ENCODE results near the gene TCF12. TPM values are rescaled to one million over a fixed set of nuclear protein-coding genes. Genes with fewer than 3 reads are reported as not detected.

Gene TCF12
- total RNA-seq, 3 donors from 2014 or later (not counting 1 experiment from before 2014, with no cell fraction given), result 84.1 to 111 (median 107) TPM

DNA sequence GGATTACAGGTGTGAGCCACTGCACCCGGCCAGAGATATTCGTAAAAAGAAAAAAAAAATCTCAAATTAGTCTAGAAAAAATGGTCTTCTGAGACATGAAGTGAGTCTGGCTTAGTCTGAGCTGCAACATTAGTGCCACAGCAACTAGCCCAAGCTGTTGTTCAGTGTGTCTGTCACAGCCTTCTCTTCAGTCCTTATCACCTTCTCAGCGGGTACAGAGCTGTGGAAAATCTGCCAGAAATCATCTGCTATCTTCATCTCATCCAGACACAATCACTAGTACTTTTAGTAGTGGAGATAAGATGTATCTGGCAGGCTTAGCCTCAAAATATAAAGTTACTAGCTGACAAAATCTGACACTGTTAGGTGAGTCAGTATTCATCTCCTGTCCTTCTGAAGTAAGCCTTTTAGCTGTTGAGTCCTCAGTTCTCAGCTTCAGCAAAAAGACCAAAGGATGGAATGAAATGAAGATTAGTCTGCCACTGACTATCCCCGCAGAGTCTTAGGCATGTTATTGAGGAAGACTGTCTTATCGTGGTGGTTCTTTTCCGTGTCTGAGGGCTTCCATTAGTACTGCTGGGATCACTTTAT lies 337.4 kb downstream of the TCF12 start:
- no peak overlapping the region for H3K27ac Mint-ChIP-seq
- TF ChIP-seq, protein P1, sequence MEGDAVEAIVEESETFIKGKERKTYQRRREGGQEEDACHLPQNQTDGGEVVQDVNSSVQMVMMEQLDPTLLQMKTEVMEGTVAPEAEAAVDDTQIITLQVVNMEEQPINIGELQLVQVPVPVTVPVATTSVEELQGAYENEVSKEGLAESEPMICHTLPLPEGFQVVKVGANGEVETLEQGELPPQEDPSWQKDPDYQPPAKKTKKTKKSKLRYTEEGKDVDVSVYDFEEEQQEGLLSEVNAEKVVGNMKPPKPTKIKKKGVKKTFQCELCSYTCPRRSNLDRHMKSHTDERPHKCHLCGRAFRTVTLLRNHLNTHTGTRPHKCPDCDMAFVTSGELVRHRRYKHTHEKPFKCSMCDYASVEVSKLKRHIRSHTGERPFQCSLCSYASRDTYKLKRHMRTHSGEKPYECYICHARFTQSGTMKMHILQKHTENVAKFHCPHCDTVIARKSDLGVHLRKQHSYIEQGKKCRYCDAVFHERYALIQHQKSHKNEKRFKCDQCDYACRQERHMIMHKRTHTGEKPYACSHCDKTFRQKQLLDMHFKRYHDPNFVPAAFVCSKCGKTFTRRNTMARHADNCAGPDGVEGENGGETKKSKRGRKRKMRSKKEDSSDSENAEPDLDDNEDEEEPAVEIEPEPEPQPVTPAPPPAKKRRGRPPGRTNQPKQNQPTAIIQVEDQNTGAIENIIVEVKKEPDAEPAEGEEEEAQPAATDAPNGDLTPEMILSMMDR (IDR thresholded peaks at IDR 0.05), result no peak
- no peaks in the 10 kb centered on the region for H3K27me3 Mint-ChIP-seq (ENCODE audit: low read depth in 2 of 2)
- DNase-seq (no peak), ATAC-seq (no peak)
- H3K36me3 ChIP-seq (ENCODE audit: control insufficient read depth, insufficient read depth, low read length), result peaks cover 15% of the 10 kb centered on the region
- intact Hi-C loops (cut with micrococcal nuclease), result no loop called here
- H3K9me3 ChIP-seq (ENCODE audit: control insufficient read depth, insufficient read depth, low read length), result no peaks in the 10 kb centered on the region
- H3K27me3 ChIP-seq (ENCODE audit: control insufficient read depth, insufficient read depth, low read length), result no peaks in the 10 kb centered on the region
- no peaks in the 10 kb centered on the region for H3K4me1 ChIP-seq (ENCODE audit: control insufficient read depth, insufficient read depth, low read length)
- no peaks in the 10 kb centered on the region for H3K36me3 Mint-ChIP-seq
- no peak overlapping the region for H3K4me3 Mint-ChIP-seq
- H3K4me1 Mint-ChIP-seq, result no peaks in the 10 kb centered on the region
- no peak overlapping the region for H3K27ac ChIP-seq (ENCODE audit: low read length)
- 100% methylated on average over 5 of the region's 6 CpGs for WGBS (ENCODE audit: insufficient coverage)
- no peaks in the 10 kb centered on the region for H3K9me3 Mint-ChIP-seq
- no peak overlapping the region for H3K4me3 ChIP-seq (ENCODE audit: low read length)

DNA sequence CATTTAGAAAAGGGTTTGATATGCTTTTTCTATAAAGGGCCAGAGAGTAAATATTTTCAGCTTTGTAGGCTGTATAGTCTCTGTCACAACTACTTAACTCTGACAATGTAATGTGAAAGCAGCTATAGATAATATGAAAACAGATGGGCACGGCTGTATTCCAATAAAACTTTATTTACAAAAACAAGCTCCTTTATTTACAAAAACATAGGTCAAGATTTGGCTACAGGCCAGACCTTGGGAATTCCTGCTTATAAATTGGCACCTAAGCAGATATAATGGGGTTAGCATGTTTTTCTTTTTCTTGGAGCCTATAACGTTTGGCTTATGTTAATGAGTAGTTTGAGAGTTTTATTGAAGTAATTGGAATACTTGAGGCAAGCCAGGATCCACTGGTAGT lies 338.5 kb downstream of the TCF12 start:
- no peak overlapping the region for H3K27ac ChIP-seq (ENCODE audit: low read length)
- no peak overlapping the region for H3K4me3 ChIP-seq (ENCODE audit: low read length)
- WGBS (ENCODE audit: insufficient coverage), result 94% methylated on average over 1 of the region's 2 CpGs
- Mint-ChIP-seq H3K27ac (no peak overlapping the region), H3K9me3 (no peaks in the 10 kb centered on the region), H3K4me3 (no peak overlapping the region), H3K36me3 (no peaks in the 10 kb centered on the region), H3K4me1 (no peaks in the 10 kb centered on the region), H3K27me3 (ENCODE audit: low read depth in 2 of 2) (no peaks in the 10 kb centered on the region)
- ATAC-seq (no peak), DNase-seq (no peak)
- no peaks in the 10 kb centered on the region for H3K27me3 ChIP-seq (ENCODE audit: control insufficient read depth, insufficient read depth, low read length)
- H3K36me3 ChIP-seq (ENCODE audit: control insufficient read depth, insufficient read depth, low read length), result peaks cover 15% of the 10 kb centered on the region
- intact Hi-C loops (cut with micrococcal nuclease), result no loop called here
- no peaks in the 10 kb centered on the region for H3K9me3 ChIP-seq (ENCODE audit: control insufficient read depth, insufficient read depth, low read length)
- no peaks in the 10 kb centered on the region for H3K4me1 ChIP-seq (ENCODE audit: control insufficient read depth, insufficient read depth, low read length)
- TF ChIP-seq, protein P1 (IDR thresholded peaks at IDR 0.05), result no peak

DNA sequence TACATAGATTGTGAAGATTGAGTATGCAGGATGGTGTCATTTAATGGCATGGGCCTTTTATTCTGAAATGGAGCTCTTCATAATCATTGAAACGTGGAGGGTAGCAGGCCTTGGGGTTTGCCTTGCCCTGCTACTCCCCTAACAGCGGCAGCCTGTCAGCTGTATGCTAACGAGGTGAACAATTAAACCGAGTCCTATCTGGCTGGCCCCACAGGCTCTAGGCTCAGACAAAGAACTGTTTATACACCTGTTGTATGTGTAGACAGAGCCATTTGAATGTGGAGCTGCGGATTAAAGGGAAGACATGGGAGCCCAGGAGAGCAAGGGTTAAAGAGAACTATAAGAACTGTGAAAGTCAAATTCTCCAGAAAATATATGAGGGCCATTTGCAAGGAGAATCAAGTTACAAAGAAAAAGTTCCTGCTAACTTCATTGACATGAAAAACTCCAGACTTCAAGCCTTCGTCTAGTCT lies 341.2 kb downstream of the TCF12 start:
- Histone ChIP-seq H3K9me3 (ENCODE audit: control insufficient read depth, insufficient read depth, low read length) (no peaks in the 10 kb centered on the region), H3K27me3 (ENCODE audit: control insufficient read depth, insufficient read depth, low read length) (no peaks in the 10 kb centered on the region), H3K4me1 (ENCODE audit: control insufficient read depth, insufficient read depth, low read length) (no peaks in the 10 kb centered on the region), H3K27ac (ENCODE audit: low read length) (no peak overlapping the region), H3K36me3 (ENCODE audit: control insufficient read depth, insufficient read depth, low read length) (peaks cover 23% of the 10 kb centered on the region), H3K4me3 (ENCODE audit: low read length) (no peak overlapping the region)
- no peaks in the 10 kb centered on the region for H3K9me3 Mint-ChIP-seq
- DNase-seq (no peak), ATAC-seq (no peak)
- no peaks in the 10 kb centered on the region for H3K27me3 Mint-ChIP-seq (ENCODE audit: low read depth in 2 of 2)
- 81% methylated on average over 5 of the region's 6 CpGs for WGBS (ENCODE audit: insufficient coverage)
- TF ChIP-seq, protein P1 (IDR thresholded peaks at IDR 0.05), result no peak
- H3K4me3 Mint-ChIP-seq, result no peak overlapping the region
- no peaks in the 10 kb centered on the region for H3K36me3 Mint-ChIP-seq
- H3K4me1 Mint-ChIP-seq, result no peaks in the 10 kb centered on the region
- H3K27ac Mint-ChIP-seq, result no peak overlapping the region
- intact Hi-C loops (cut with micrococcal nuclease), result no loop called here

DNA sequence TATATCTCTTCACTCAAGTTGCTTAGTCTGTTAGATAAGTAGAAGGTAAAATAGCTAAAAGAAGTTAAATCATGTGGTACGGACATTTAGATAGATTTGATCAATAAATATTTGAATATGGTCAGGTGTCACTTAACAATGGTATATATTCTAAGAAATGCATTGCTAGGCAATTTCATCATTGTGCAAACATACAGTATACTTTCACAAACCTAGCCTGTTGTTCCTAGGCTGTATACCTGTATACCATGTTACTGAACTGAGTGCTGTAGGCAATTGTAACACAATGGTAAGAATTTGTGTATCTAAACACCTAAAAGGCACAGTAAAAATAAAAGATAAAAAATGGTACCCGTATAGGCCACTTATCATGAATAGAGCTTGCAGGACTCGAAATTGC lies 345.1 kb downstream of the TCF12 start:
- H3K36me3 Mint-ChIP-seq, result no peaks in the 10 kb centered on the region
- Histone ChIP-seq H3K36me3 (ENCODE audit: control insufficient read depth, insufficient read depth, low read length) (peaks cover 20% of the 10 kb centered on the region), H3K27ac (ENCODE audit: low read length) (no peak overlapping the region), H3K4me3 (ENCODE audit: low read length) (no peak overlapping the region), H3K9me3 (ENCODE audit: control insufficient read depth, insufficient read depth, low read length) (no peaks in the 10 kb centered on the region), H3K4me1 (ENCODE audit: control insufficient read depth, insufficient read depth, low read length) (no peaks in the 10 kb centered on the region), H3K27me3 (ENCODE audit: control insufficient read depth, insufficient read depth, low read length) (no peaks in the 10 kb centered on the region)
- DNase-seq (no peak), ATAC-seq (no peak)
- intact Hi-C loops (cut with micrococcal nuclease), result no loop called here
- 100% methylated on average over 3 of the region's 3 CpGs for WGBS (ENCODE audit: insufficient coverage)
- peaks cover 0 to 5% of the 10 kb centered on the region in 2 donors for H3K4me1 Mint-ChIP-seq
- no peaks in the 10 kb centered on the region for H3K9me3 Mint-ChIP-seq
- H3K27me3 Mint-ChIP-seq (ENCODE audit: low read depth in 2 of 2), result no peaks in the 10 kb centered on the region
- TF ChIP-seq, protein P1 (IDR thresholded peaks at IDR 0.05), result no peak
- no peak overlapping the region for H3K27ac Mint-ChIP-seq
- no peak overlapping the region for H3K4me3 Mint-ChIP-seq
